ENCODE data around the gene DAZAP1. TPM values are rescaled to one million over a fixed set of nuclear protein-coding genes. Genes with fewer than 3 reads are reported as not detected.
A peak's percentile ranks its signal among the peaks of the same experiment; 100 is the strongest.

Gene DAZAP1
- total and polyA plus RNA-seq, 5 donors from 2014 or later = 2.4 to 153 (median 5.0) TPM

DNA sequence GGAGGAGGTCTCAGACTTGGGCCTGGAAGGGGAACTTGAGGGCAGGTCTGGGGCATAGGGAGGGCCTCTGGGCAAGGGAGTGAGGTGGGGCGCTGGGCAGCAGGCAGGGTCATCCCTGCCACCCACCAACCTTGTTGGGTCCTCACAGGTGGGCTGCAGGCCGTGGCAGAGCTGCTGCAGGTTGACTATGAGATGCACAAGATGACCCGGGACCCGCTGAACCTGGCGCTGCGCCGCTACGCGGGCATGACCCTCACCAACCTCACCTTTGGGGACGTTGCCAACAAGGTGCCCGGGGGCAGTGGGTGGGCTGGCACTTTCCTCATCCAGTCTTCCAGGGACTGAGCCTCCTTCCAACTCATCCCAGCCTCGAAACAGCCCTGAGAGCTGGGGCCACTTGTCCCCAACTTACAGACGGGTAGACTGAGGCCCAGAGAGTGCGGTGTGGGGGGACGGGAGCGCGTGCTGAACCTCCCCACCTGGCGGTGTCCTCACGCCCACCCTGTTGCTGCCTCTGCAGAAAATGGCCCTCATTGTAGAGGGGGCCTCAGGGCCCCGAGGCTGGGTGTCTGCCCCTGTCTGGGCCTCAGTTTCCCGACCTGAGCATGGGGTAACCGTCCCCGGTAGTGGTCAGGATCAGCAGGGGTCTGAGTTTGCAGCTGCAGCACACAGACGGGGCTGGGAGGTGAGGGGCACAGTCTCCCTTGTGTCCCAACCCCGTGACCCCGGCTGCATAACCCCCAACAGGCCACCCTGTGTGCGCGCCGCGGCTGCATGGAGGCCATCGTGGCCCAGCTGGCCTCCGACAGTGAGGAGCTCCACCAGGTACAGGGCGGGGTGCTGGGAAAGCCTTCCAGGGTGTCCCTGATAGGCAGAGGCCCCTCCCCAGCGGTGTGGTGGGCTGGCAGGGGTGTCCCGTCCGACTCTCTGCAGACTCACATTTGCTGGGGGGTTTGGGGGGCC, 52.9 kb downstream of the DAZAP1 start:
- Histone ChIP-seq H3K4me3 (ENCODE audit: low read depth, low read length) (no peak overlapping the region), H3K4me1 (ENCODE audit: control insufficient read depth, insufficient read depth, low read length, poor library complexity, severe bottlenecking) (peaks cover 9% of the 10 kb centered on the region), H3K27me3 (ENCODE audit: control insufficient read depth, insufficient read depth, low read length) (peaks cover 2% of the 10 kb centered on the region), H3K36me3 (ENCODE audit: control insufficient read depth, insufficient read depth, low read length) (peaks cover 4% of the 10 kb centered on the region), H3K27ac (ENCODE audit: insufficient read depth, low read length, poor library complexity, severe bottlenecking) (no peak overlapping the region), H3K9me3 (ENCODE audit: control insufficient read depth in 2 of 2, low read length in 2 of 2) (no peaks in the 10 kb centered on the region)
- H3K4me1 Mint-ChIP-seq = peaks cover 0 to 15% (median 0%) of the 10 kb centered on the region in 4 donors
- H3K36me3 Mint-ChIP-seq = no peaks in the 10 kb centered on the region
- H3K4me3 Mint-ChIP-seq = no peak overlapping the region
- DNase-seq (no peak), ATAC-seq (ENCODE audit: low read depth in 2 of 2) (no peak)
- H3K27me3 Mint-ChIP-seq = peaks cover 30% of the 10 kb centered on the region
- peaks cover 0 to 3% (median 0%) of the 10 kb centered on the region in 7 donors for H3K9me3 Mint-ChIP-seq
- H3K27ac Mint-ChIP-seq = no peak overlapping the region

DNA sequence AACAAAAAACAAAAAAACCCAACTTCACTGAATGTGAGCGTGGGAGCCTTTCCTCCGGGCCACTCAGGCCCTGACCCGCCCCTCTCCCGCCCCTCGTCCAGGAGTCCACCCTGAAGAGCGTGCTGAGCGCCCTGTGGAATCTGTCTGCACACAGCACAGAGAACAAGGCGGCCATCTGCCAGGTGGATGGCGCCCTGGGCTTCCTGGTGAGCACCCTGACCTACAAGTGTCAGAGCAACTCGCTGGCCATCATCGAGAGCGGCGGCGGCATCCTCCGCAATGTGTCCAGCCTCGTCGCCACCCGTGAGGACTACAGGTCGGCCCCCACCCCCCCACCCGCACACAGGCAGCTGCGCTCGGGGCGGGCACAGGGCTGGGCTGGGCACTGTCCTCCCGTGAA, 54.5 kb downstream of the DAZAP1 start:
- Mint-ChIP-seq H3K4me3 (no peak overlapping the region), H3K36me3 (no peaks in the 10 kb centered on the region), H3K9me3 (no peaks in the 10 kb centered on the region), H3K27me3 (peaks cover 24% of the 10 kb centered on the region), H3K27ac (no peak overlapping the region), H3K4me1 (peaks cover 0 to 9% (median 0%) of the 10 kb centered on the region in 4 donors)
- no peaks in the 10 kb centered on the region for H3K27me3 ChIP-seq (ENCODE audit: control insufficient read depth, insufficient read depth, low read length)
- H3K4me1 ChIP-seq (ENCODE audit: control insufficient read depth, insufficient read depth, low read length, poor library complexity, severe bottlenecking) = peaks cover 13% of the 10 kb centered on the region
- peaks cover 4% of the 10 kb centered on the region for H3K36me3 ChIP-seq (ENCODE audit: control insufficient read depth, insufficient read depth, low read length)
- ATAC-seq (ENCODE audit: low read depth in 2 of 2) (no peak), DNase-seq (no peak)
- H3K4me3 ChIP-seq (ENCODE audit: low read depth, low read length) = no peak overlapping the region
- no peaks in the 10 kb centered on the region for H3K9me3 ChIP-seq (ENCODE audit: control insufficient read depth in 2 of 2, low read length in 2 of 2)
- H3K27ac ChIP-seq (ENCODE audit: insufficient read depth, low read length, poor library complexity, severe bottlenecking) = no peak overlapping the region

- Histone ChIP-seq H3K4me1 (ENCODE audit: control insufficient read depth, insufficient read depth, low read length, poor library complexity, severe bottlenecking) (peaks cover 41% of the 10 kb centered on the region), H3K36me3 (ENCODE audit: control insufficient read depth, insufficient read depth, low read length) (peaks cover 4% of the 10 kb centered on the region), H3K27me3 (ENCODE audit: control insufficient read depth, insufficient read depth, low read length) (no peaks in the 10 kb centered on the region), H3K27ac (ENCODE audit: insufficient read depth, low read length, poor library complexity, severe bottlenecking) (no peak overlapping the region), H3K9me3 (ENCODE audit: control insufficient read depth in 2 of 2, low read length in 2 of 2) (no peaks in the 10 kb centered on the region), H3K4me3 (ENCODE audit: low read depth, low read length) (no peak overlapping the region)
- ATAC-seq (ENCODE audit: low read depth in 2 of 2) (peak in 1 of 2 donors; percentile 13), DNase-seq (peak in 2 of 3 donors; percentile 40 to 51)
- peaks cover 5% of the 10 kb centered on the region for H3K27me3 Mint-ChIP-seq
- H3K4me3 Mint-ChIP-seq = no peak overlapping the region
- no peaks in the 10 kb centered on the region for H3K9me3 Mint-ChIP-seq
- H3K36me3 Mint-ChIP-seq = no peaks in the 10 kb centered on the region
- H3K27ac Mint-ChIP-seq = no peak overlapping the region
- H3K4me1 Mint-ChIP-seq = peaks cover 0 to 4% (median 0%) of the 10 kb centered on the region in 4 donors
Measured at GRCh38 chr19:1465191-1466016, 58.0 kb downstream of the DAZAP1 start.

DNA sequence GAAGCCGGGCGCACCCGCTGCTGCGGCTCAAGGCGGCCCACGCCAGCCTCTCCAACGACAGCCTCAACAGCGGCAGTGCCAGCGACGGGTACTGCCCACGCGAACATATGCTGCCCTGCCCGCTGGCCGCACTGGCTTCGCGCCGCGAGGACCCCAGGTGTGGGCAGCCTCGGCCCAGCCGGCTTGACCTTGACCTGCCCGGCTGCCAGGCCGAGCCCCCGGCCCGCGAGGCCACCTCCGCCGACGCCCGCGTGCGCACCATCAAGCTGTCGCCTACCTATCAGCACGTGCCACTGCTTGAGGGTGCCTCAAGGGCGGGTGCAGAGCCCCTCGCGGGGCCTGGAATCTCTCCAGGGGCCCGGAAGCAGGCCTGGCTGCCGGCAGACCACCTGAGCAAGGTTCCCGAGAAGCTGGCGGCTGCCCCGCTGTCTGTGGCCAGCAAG, 58.7 kb downstream of the DAZAP1 start:
- H3K9me3 ChIP-seq (ENCODE audit: control insufficient read depth in 2 of 2, low read length in 2 of 2) = no peaks in the 10 kb centered on the region
- H3K36me3 Mint-ChIP-seq = no peaks in the 10 kb centered on the region
- H3K4me1 ChIP-seq (ENCODE audit: control insufficient read depth, insufficient read depth, low read length, poor library complexity, severe bottlenecking) = peaks cover 47% of the 10 kb centered on the region
- H3K27me3 Mint-ChIP-seq = peaks cover 5% of the 10 kb centered on the region
- DNase-seq (no peak), ATAC-seq (ENCODE audit: low read depth in 2 of 2) (no peak)
- no peak overlapping the region for H3K4me3 Mint-ChIP-seq
- no peak overlapping the region for H3K27ac ChIP-seq (ENCODE audit: insufficient read depth, low read length, poor library complexity, severe bottlenecking)
- no peak overlapping the region for H3K4me3 ChIP-seq (ENCODE audit: low read depth, low read length)
- no peaks in the 10 kb centered on the region for H3K27me3 ChIP-seq (ENCODE audit: control insufficient read depth, insufficient read depth, low read length)
- no peak overlapping the region for H3K27ac Mint-ChIP-seq
- H3K4me1 Mint-ChIP-seq = peaks cover 0 to 4% (median 0%) of the 10 kb centered on the region in 4 donors
- no peaks in the 10 kb centered on the region for H3K9me3 Mint-ChIP-seq
- no peaks in the 10 kb centered on the region for H3K36me3 ChIP-seq (ENCODE audit: control insufficient read depth, insufficient read depth, low read length)

- Histone ChIP-seq H3K9me3 (ENCODE audit: control insufficient read depth in 2 of 2, low read length in 2 of 2) (no peaks in the 10 kb centered on the region), H3K27me3 (ENCODE audit: control insufficient read depth, insufficient read depth, low read length) (no peaks in the 10 kb centered on the region), H3K36me3 (ENCODE audit: control insufficient read depth, insufficient read depth, low read length) (no peaks in the 10 kb centered on the region), H3K4me1 (ENCODE audit: control insufficient read depth, insufficient read depth, low read length, poor library complexity, severe bottlenecking) (peaks cover 53% of the 10 kb centered on the region), H3K27ac (ENCODE audit: insufficient read depth, low read length, poor library complexity, severe bottlenecking) (no peak overlapping the region), H3K4me3 (ENCODE audit: low read depth, low read length) (no peak overlapping the region)
- H3K27ac Mint-ChIP-seq = no peak overlapping the region
- H3K27me3 Mint-ChIP-seq = peaks cover 5% of the 10 kb centered on the region
- no peaks in the 10 kb centered on the region for H3K36me3 Mint-ChIP-seq
- H3K9me3 Mint-ChIP-seq = no peaks in the 10 kb centered on the region
- peaks cover 0 to 9% (median 0%) of the 10 kb centered on the region in 4 donors for H3K4me1 Mint-ChIP-seq
- no peak overlapping the region for H3K4me3 Mint-ChIP-seq
- DNase-seq (no peak), ATAC-seq (ENCODE audit: low read depth in 2 of 2) (no peak)
Measured at GRCh38 chr19:1466461-1467214, 59.3 kb downstream of the DAZAP1 start.

- peaks cover 0 to 14% (median 0%) of the 10 kb centered on the region in 4 donors for H3K4me1 Mint-ChIP-seq
- no peaks in the 10 kb centered on the region for H3K9me3 Mint-ChIP-seq
- peaks cover 5% of the 10 kb centered on the region for H3K27me3 Mint-ChIP-seq
- Histone ChIP-seq H3K4me3 (ENCODE audit: low read depth, low read length) (no peak overlapping the region), H3K27ac (ENCODE audit: insufficient read depth, low read length, poor library complexity, severe bottlenecking) (no peak overlapping the region), H3K36me3 (ENCODE audit: control insufficient read depth, insufficient read depth, low read length) (no peaks in the 10 kb centered on the region), H3K4me1 (ENCODE audit: control insufficient read depth, insufficient read depth, low read length, poor library complexity, severe bottlenecking) (peaks cover 56% of the 10 kb centered on the region), H3K9me3 (ENCODE audit: control insufficient read depth in 2 of 2, low read length in 2 of 2) (no peaks in the 10 kb centered on the region), H3K27me3 (ENCODE audit: control insufficient read depth, insufficient read depth, low read length) (no peaks in the 10 kb centered on the region)
- H3K36me3 Mint-ChIP-seq = no peaks in the 10 kb centered on the region
- ATAC-seq (ENCODE audit: low read depth in 2 of 2) (no peak), DNase-seq (no peak)
- no peak overlapping the region for H3K4me3 Mint-ChIP-seq
- H3K27ac Mint-ChIP-seq = no peak overlapping the region
Measured at GRCh38 chr19:1467215-1467489, 59.8 kb downstream of the DAZAP1 start.

DNA sequence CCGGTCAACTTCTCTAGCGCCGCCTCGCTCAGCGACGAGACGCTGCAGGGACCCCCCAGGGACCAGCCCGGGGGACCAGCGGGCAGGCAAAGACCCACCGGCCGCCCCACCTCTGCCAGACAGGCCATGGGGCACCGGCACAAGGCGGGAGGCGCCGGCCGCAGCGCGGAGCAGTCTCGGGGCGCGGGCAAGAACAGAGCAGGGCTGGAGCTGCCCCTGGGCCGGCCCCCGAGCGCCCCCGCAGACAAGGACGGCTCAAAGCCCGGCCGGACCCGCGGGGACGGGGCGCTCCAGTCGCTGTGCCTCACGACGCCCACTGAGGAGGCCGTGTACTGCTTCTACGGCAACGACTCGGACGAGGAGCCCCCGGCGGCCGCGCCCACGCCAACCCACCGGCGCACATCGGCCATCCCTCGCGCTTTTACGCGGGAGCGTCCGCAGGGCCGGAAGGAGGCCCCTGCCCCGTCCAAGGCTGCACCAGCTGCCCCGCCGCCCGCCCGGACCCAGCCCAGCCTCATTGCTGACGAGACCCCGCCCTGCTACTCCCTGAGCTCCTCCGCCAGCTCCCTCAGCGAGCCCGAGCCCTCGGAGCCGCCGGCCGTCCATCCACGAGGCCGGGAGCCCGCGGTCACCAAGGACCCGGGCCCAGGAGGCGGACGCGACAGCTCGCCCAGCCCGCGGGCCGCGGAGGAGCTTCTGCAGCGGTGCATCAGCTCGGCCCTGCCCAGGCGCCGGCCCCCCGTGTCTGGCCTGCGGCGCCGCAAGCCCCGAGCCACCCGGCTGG, 60.3 kb downstream of the DAZAP1 start:
- Histone ChIP-seq H3K4me1 (ENCODE audit: control insufficient read depth, insufficient read depth, low read length, poor library complexity, severe bottlenecking) (peaks cover 56% of the 10 kb centered on the region), H3K27ac (ENCODE audit: insufficient read depth, low read length, poor library complexity, severe bottlenecking) (no peak overlapping the region), H3K27me3 (ENCODE audit: control insufficient read depth, insufficient read depth, low read length) (no peaks in the 10 kb centered on the region), H3K4me3 (ENCODE audit: low read depth, low read length) (no peak overlapping the region), H3K36me3 (ENCODE audit: control insufficient read depth, insufficient read depth, low read length) (no peaks in the 10 kb centered on the region), H3K9me3 (ENCODE audit: control insufficient read depth in 2 of 2, low read length in 2 of 2) (no peaks in the 10 kb centered on the region)
- H3K4me1 Mint-ChIP-seq = peaks cover 0 to 17% (median 0%) of the 10 kb centered on the region in 4 donors
- no peaks in the 10 kb centered on the region for H3K36me3 Mint-ChIP-seq
- H3K27ac Mint-ChIP-seq = no peak overlapping the region
- no peak for DNase-seq
- no peaks in the 10 kb centered on the region for H3K9me3 Mint-ChIP-seq
- no peak for ATAC-seq (ENCODE audit: low read depth in 2 of 2)
- H3K27me3 Mint-ChIP-seq = peaks cover 5% of the 10 kb centered on the region
- no peak overlapping the region for H3K4me3 Mint-ChIP-seq

All from CD4-positive, CD25-positive, alpha-beta regulatory T cell (primary cell).